ENCODE results near the gene KCNH2.

KCNH2 gene

GRCh38 chr7:150942001-150942590, 36.0 kb downstream of the KCNH2 start:
- Histone ChIP-seq H3K9me3 (ENCODE audit: control insufficient read depth, insufficient read depth, low read length) (no peaks in the 10 kb centered on the region), H3K4me2 (ENCODE audit: low read length) (no peak overlapping the region), H3K36me3 (ENCODE audit: control insufficient read depth, low read length) (no peaks in the 10 kb centered on the region), H3K4me1 (ENCODE audit: control insufficient read depth, low read length) (no peaks in the 10 kb centered on the region; the same call in 1 of the 2 replicates), H3K27ac (ENCODE audit: low read depth, low read length) (no peak overlapping the region), H3K79me2 (ENCODE audit: control insufficient read depth, low read length) (no peaks in the 10 kb centered on the region), H3F3A (ENCODE audit: control insufficient read depth, insufficient read depth) (no peaks in the 10 kb centered on the region), H3K9me2 (replicated peaks; ENCODE audit: control insufficient read depth, low read length) (no peaks in the 10 kb centered on the region), H3K27me3 (ENCODE audit: control insufficient read depth, low read length) (peaks cover 20% of the 10 kb centered on the region), H3K4me3 (ENCODE audit: low read length) (no peak overlapping the region), H4K20me1 (ENCODE audit: control insufficient read depth, insufficient read depth, low read depth, low read length) (no peaks in the 10 kb centered on the region)
- no peak for TF ChIP-seq CTCF (IDR thresholded peaks at IDR 0.05; ENCODE audit: low read depth, low read length, poor library complexity, severe bottlenecking)

- Histone ChIP-seq H3K4me3 (ENCODE audit: low read length) (no peak overlapping the region), H3K4me1 (ENCODE audit: control insufficient read depth, low read length) (no peaks in the 10 kb centered on the region; the same call in 1 of the 2 replicates), H3K36me3 (ENCODE audit: control insufficient read depth, low read length) (no peaks in the 10 kb centered on the region), H4K20me1 (ENCODE audit: control insufficient read depth, insufficient read depth, low read depth, low read length) (no peaks in the 10 kb centered on the region), H3K27me3 (ENCODE audit: control insufficient read depth, low read length) (peaks cover 17% of the 10 kb centered on the region), H3F3A (ENCODE audit: control insufficient read depth, insufficient read depth) (no peaks in the 10 kb centered on the region), H3K79me2 (ENCODE audit: control insufficient read depth, low read length) (no peaks in the 10 kb centered on the region), H3K27ac (ENCODE audit: low read depth, low read length) (no peak overlapping the region), H3K9me3 (ENCODE audit: control insufficient read depth, insufficient read depth, low read length) (no peaks in the 10 kb centered on the region), H3K4me2 (ENCODE audit: low read length) (no peak overlapping the region), H3K9me2 (replicated peaks; ENCODE audit: control insufficient read depth, low read length) (no peaks in the 10 kb centered on the region)
- TF ChIP-seq CTCF (IDR thresholded peaks at IDR 0.05; ENCODE audit: low read depth, low read length, poor library complexity, severe bottlenecking) = no peak
These were observed 36.6 kb downstream of the KCNH2 start for GRCh38 chr7:150941351-150942000.

DNA sequence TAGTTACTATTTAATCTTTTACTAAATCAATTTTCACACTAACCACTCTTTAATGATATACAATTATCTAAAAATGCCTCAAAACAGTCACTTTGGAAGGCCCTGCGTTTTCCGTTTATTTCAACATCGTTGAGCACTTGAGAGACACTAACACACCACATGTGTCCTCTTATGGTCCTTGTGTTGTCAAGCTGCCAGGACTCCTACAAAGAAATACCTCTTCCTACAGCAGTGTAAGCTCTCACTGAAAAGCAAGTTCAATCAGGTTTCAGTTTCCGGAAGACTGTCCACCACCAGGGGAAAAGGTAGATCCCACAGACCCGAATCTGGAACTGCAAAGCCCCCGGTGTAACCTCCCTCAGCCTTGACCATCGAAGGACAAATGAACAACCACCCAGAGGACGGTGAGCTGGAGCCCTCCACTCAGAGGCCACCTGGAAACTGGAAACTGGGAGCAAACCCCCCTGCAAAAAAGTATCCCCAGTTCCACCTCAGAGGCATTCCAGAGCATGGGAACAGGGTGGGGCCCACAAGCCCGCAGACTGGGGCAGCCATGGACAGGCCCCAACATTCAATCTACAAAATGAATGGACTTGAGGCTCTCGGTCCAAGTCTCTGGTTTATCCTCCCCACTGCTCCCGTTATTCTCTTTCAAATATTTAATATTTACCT, 37.6 kb downstream of the KCNH2 start:
- Histone ChIP-seq H3K79me2 (ENCODE audit: control insufficient read depth, low read length) (no peaks in the 10 kb centered on the region), H4K20me1 (ENCODE audit: control insufficient read depth, insufficient read depth, low read depth, low read length) (no peaks in the 10 kb centered on the region), H3K4me1 (ENCODE audit: control insufficient read depth, low read length) (no peaks in the 10 kb centered on the region; the same call in 1 of the 2 replicates), H3K27ac (ENCODE audit: low read depth, low read length) (no peak overlapping the region), H3K36me3 (ENCODE audit: control insufficient read depth, low read length) (no peaks in the 10 kb centered on the region), H3K27me3 (ENCODE audit: control insufficient read depth, low read length) (peaks cover 17% of the 10 kb centered on the region), H3K4me2 (ENCODE audit: low read length) (no peak overlapping the region), H3K4me3 (ENCODE audit: low read length) (no peak overlapping the region), H3K9me2 (replicated peaks; ENCODE audit: control insufficient read depth, low read length) (no peaks in the 10 kb centered on the region), H3F3A (ENCODE audit: control insufficient read depth, insufficient read depth) (no peaks in the 10 kb centered on the region), H3K9me3 (ENCODE audit: control insufficient read depth, insufficient read depth, low read length) (no peaks in the 10 kb centered on the region)
- TF ChIP-seq CTCF (IDR thresholded peaks at IDR 0.05; ENCODE audit: low read depth, low read length, poor library complexity, severe bottlenecking) = no peak
- no peak for TF ChIP-seq EZH2phosphoT487 (IDR thresholded peaks at IDR 0.05; ENCODE audit: borderline replicate concordance, low read length)
